Smooth muscle cell (in vitro differentiated cells): Measurements from ENCODE around the gene C3orf62. TPM values are rescaled to one million over a fixed set of nuclear protein-coding genes. Genes with fewer than 3 reads are reported as not detected.
A peak's percentile ranks its signal among the peaks of the same experiment; 100 is the strongest.

ENCODE experiments used
- DNase-seq: peaks from one replicate; lab custom pipeline; 2025; ENCODE audit not compliant: unreplicated experiment; lab: John Stamatoyannopoulos, UW
- H2AFZ ChIP-seq: fragments of 200-600 bp; sonication (generic); 2 replicates; pipeline ENCODE4 v1.6.0; 2016; ENCODE audit warnings: antibody characterized with exemption, low read depth, mild to moderate bottlenecking
- H3F3A ChIP-seq: fragments of 200-600 bp; sonication (generic); 2 replicates; pipeline ENCODE4 v1.6.0; 2017; ENCODE audit warnings: antibody characterized with exemption, low read depth
- H3K27ac ChIP-seq: fragments of 200-600 bp; sonication (generic); 2 replicates; pipeline ENCODE4 v1.5.1; 2016; ENCODE audit warnings: low read depth, mild to moderate bottlenecking
- H3K27me3 ChIP-seq: fragments of 200-600 bp; sonication (generic); 2 replicates; pipeline ENCODE4 v1.6.1; 2016; ENCODE audit warnings: low read depth, mild to moderate bottlenecking
- H3K36me3 ChIP-seq: fragments of 200-600 bp; sonication (generic); 2 replicates; pipeline ENCODE4 v1.5.1; 2016; ENCODE audit warnings: low read depth
- H3K4me1 ChIP-seq: fragments of 200-600 bp; sonication (generic); 2 replicates; pipeline ENCODE4 v1.5.1; 2016; ENCODE audit warnings: low read depth
- H3K4me2 ChIP-seq: fragments of 200-600 bp; sonication (generic); 2 replicates; pipeline ENCODE4 v1.6.0; 2016; ENCODE audit warnings: mild to moderate bottlenecking
- H3K4me3 ChIP-seq: fragments of 200-600 bp; sonication (generic); 2 replicates; pipeline ENCODE4 v1.5.1; 2016; ENCODE audit warnings: mild to moderate bottlenecking
- H3K79me2 ChIP-seq: fragments of 200-600 bp; sonication (generic); 2 replicates; pipeline ENCODE4 v1.6.0; 2016; ENCODE audit warnings: low read depth, mild to moderate bottlenecking
- H3K9ac ChIP-seq: fragments of 200-600 bp; sonication (generic); 2 replicates; pipeline ENCODE4 v1.6.0; 2016; ENCODE audit warnings: low read depth
- H3K9me3 ChIP-seq: fragments of 200-600 bp; sonication (generic); replicated peaks from 2 replicates; pipeline ENCODE4 v1.5.1; 2016; ENCODE audit warnings: low read depth
- H4K20me1 ChIP-seq: fragments of 200-600 bp; sonication (generic); 2 replicates; pipeline ENCODE4 v1.6.0; 2016; ENCODE audit warnings: low read depth
- WGBS: methylation state at CpG from one replicate; pipeline ENCODE4 v1.1.7; 2016; ENCODE audit warnings: low lambda C conversion rate; 5-methylcytosine and 5-hydroxymethylcytosine counted together
- polyA plus RNA-seq: library from polyadenylated mRNA; unstranded; fragments of >200 nt; fragmentation: Nextera tagmentation; extraction: Ambion mirVana; gene quantifications from 2 replicates; pipeline ENCODE4 v1.2.1, GENCODE V29; 2016
- total RNA-seq: library from RNA; depleted of rRNA; stranded (reverse); fragments of >200 nt; gene quantifications from 2 replicates; pipeline ENCODE4 v1.2.3, GENCODE V29; 2014
- TF ChIP-seq, protein P1 (sequence below): fragments of 200-600 bp; sonication (generic); IDR thresholded peaks from 2 replicates; pipeline ENCODE4 v1.5.1; 2017; ENCODE audit warnings: borderline replicate concordance, mild to moderate bottlenecking, antibody characterized with exemption; ENCODE audit not compliant: insufficient read depth, poor library complexity, severe bottlenecking

C3orf62 gene
- total and polyA plus RNA-seq, 2 experiments from 2014 or later, result 1.6 TPM

DNA sequence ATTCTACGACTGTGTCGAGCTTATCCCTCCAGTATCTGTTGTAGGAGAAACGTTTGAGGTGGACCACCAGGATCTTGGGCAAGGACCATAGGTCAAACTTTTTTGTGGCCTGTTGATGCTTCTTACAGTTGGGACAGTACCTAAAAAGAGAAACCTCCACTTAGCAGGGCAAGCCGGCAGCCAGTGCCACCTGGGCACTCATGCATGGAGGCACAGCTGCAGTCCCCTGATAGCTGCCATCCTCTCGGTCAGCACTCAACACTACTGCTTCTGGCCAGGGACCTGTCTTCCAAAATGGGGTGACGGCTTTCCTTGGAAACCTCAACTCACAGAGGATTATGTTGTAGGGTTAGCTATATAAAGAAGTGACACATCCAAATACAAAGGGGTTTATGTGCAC is 7.0 kb upstream of the C3orf62 start:
- H3K4me3 ChIP-seq, result no peak overlapping the region
- no peaks in the 10 kb centered on the region for H3K79me2 ChIP-seq
- H4K20me1 ChIP-seq, result no peaks in the 10 kb centered on the region
- no peaks in the 10 kb centered on the region for H3K9me3 ChIP-seq
- H3K27me3 ChIP-seq, result no peaks in the 10 kb centered on the region
- TF ChIP-seq, protein P1, sequence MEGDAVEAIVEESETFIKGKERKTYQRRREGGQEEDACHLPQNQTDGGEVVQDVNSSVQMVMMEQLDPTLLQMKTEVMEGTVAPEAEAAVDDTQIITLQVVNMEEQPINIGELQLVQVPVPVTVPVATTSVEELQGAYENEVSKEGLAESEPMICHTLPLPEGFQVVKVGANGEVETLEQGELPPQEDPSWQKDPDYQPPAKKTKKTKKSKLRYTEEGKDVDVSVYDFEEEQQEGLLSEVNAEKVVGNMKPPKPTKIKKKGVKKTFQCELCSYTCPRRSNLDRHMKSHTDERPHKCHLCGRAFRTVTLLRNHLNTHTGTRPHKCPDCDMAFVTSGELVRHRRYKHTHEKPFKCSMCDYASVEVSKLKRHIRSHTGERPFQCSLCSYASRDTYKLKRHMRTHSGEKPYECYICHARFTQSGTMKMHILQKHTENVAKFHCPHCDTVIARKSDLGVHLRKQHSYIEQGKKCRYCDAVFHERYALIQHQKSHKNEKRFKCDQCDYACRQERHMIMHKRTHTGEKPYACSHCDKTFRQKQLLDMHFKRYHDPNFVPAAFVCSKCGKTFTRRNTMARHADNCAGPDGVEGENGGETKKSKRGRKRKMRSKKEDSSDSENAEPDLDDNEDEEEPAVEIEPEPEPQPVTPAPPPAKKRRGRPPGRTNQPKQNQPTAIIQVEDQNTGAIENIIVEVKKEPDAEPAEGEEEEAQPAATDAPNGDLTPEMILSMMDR, result no peak
- no peak overlapping the region for H3K4me2 ChIP-seq
- 97% methylated on average over 6 of the region's 6 CpGs for WGBS
- DNase-seq, result no peak
- no peak overlapping the region for H3K27ac ChIP-seq
- peaks cover 2% of the 10 kb centered on the region for H3F3A ChIP-seq
- no peak overlapping the region for H3K9ac ChIP-seq
- H2AFZ ChIP-seq, result no peak overlapping the region
- peaks cover 18% of the 10 kb centered on the region for H3K36me3 ChIP-seq
- no peaks in the 10 kb centered on the region for H3K4me1 ChIP-seq

GRCh38 chr3:49279376-49279775 is 2.3 kb upstream of the C3orf62 start:
- Histone ChIP-seq H3K4me1 (no peaks in the 10 kb centered on the region), H3K36me3 (peaks cover 10% of the 10 kb centered on the region), H3K4me2 (no peak overlapping the region), H2AFZ (no peak overlapping the region), H3K27me3 (no peaks in the 10 kb centered on the region), H3F3A (peaks cover 22% of the 10 kb centered on the region), H3K27ac (peak overlapping the region; percentile 2), H3K9ac (no peak overlapping the region), H3K4me3 (no peak overlapping the region), H4K20me1 (no peaks in the 10 kb centered on the region), H3K79me2 (no peaks in the 10 kb centered on the region), H3K9me3 (no peaks in the 10 kb centered on the region)
- TF ChIP-seq, protein P1, result no peak
- DNase-seq, result no peak

DNA sequence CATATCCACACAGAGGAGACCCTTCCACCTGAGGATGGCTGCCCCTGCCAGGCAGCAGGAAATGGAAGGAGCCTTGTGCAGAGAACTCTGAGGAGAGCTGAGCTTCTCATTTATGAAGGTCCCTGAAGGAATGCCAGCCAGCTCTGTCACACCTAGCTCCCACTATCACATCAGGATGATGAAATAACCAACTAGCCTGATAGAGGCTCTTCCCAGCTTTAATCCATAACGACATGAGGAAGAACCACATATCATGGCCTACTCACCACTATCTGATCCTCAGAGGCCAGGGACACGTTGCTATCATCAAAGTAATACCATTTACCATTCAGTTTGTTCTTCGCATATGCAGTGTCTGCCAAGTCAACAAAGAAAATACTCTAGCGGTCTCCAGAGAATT is 1.5 kb upstream of the C3orf62 start:
- H3K4me2 ChIP-seq, result no peak overlapping the region
- no peaks in the 10 kb centered on the region for H3K27me3 ChIP-seq
- TF ChIP-seq, protein P1, result no peak
- 63% methylated on average over 4 of the region's 4 CpGs for WGBS
- DNase-seq, result no peak
- no peaks in the 10 kb centered on the region for H3K79me2 ChIP-seq
- no peaks in the 10 kb centered on the region for H3K9me3 ChIP-seq
- no peak overlapping the region for H2AFZ ChIP-seq
- H3K36me3 ChIP-seq, result peaks cover 4% of the 10 kb centered on the region
- H3F3A ChIP-seq, result peaks cover 22% of the 10 kb centered on the region
- peak overlapping the region; percentile 2 for H3K27ac ChIP-seq
- H3K4me1 ChIP-seq, result no peaks in the 10 kb centered on the region
- H3K4me3 ChIP-seq, result no peak overlapping the region
- no peak overlapping the region for H3K9ac ChIP-seq
- H4K20me1 ChIP-seq, result no peaks in the 10 kb centered on the region

DNA sequence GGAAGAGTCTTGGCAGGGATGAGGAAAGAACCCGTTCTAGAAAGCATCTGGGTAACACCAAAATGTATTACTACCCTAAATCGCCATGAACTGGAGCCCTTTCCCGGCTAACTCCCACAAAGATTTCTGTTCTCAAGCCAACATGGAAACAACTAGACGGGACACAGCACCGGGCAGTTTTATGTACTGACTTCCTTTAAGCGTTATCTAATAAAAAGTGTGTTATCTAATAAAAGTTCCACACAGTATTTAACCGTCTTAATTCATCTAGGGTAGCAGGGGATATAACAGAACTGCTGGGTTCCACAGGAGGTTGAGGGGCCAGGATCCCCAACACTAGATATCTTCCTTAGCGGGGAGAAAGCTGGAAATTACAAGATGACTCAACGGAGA is 347 bp upstream of the C3orf62 start:
- peak overlapping the region; percentile 37 for H3K4me3 ChIP-seq
- no peaks in the 10 kb centered on the region for H3K4me1 ChIP-seq
- H3K4me2 ChIP-seq, result peak overlapping the region; percentile 81
- DNase-seq, result no peak
- H3K9ac ChIP-seq, result peak overlapping the region; percentile 53
- no peaks in the 10 kb centered on the region for H4K20me1 ChIP-seq
- peak overlapping the region; percentile 53 for H3K27ac ChIP-seq
- H3K27me3 ChIP-seq, result no peaks in the 10 kb centered on the region
- no peaks in the 10 kb centered on the region for H3K79me2 ChIP-seq
- H3K9me3 ChIP-seq, result no peaks in the 10 kb centered on the region
- no peaks in the 10 kb centered on the region for H3K36me3 ChIP-seq
- 66% methylated on average over 9 of the region's 9 CpGs for WGBS
- peak overlapping the region; percentile 51 for H2AFZ ChIP-seq
- peaks cover 22% of the 10 kb centered on the region for H3F3A ChIP-seq
- TF ChIP-seq, protein P1, result no peak
